Activated naive CD8-positive, alpha-beta T cell (primary cell): ENCODE data around the gene SLC13A2.

Experiments
- H3K27ac Mint-ChIP-seq: one replicate; pipeline ENCODE4 v1.8.0; 2021; ENCODE audit warnings: mixed read lengths
- H3K27me3 Mint-ChIP-seq: one replicate; pipeline ENCODE4 v1.8.0; 2021; ENCODE audit warnings: mixed read lengths
- H3K36me3 Mint-ChIP-seq: one replicate; pipeline ENCODE4 v1.8.0; 2021; ENCODE audit warnings: mixed read lengths
- H3K4me1 Mint-ChIP-seq: one replicate; pipeline ENCODE4 v1.8.0; 2021; ENCODE audit warnings: low read depth, mixed read lengths
- H3K4me3 Mint-ChIP-seq: one replicate; pipeline ENCODE4 v1.8.0; 2021; ENCODE audit warnings: mild to moderate bottlenecking, mixed read lengths
- H3K9me3 Mint-ChIP-seq: one replicate; pipeline ENCODE4 v1.8.0; 2021; ENCODE audit warnings: low read depth, mixed read lengths

SLC13A2 gene

DNA sequence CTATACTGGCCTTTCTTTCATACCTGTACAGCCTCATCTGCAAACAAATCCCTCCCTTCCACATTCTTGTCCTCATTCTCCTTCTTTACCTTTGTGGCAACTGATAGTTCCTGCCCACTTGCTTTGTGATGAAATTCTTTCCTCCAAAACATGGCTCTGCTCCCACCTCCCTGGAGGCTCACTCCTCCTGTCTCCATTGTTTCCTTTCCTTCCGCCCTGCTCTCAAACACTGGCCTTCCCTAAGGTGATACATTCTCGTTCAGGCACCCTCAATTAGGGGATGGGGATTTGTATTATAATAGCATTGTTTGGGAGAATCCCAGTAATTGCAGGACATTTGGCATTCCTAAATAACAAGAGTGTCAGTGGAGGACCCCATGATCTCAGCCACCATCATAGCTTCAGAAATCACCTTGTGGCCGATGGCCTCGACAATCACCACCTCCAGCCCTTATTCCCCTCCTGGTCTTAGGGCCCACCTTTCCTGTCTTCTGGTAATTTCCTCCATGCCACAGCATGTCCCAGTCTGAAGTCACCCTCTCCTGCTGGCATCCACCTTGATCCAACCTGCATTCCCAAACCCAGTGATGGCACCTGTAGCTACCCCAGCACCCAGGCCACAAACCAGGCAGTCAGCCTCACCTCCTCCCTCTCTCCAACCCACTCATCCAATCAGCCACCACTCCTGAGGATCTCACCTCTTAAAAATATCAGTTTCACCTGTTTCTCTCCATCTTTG lies 71.1 kb downstream of the SLC13A2 start:
- H3K9me3 Mint-ChIP-seq, result no peaks in the 10 kb centered on the region
- no peaks in the 10 kb centered on the region for H3K36me3 Mint-ChIP-seq
- peaks cover 18% of the 10 kb centered on the region for H3K4me1 Mint-ChIP-seq
- H3K27ac Mint-ChIP-seq, result no peak overlapping the region
- no peaks in the 10 kb centered on the region for H3K27me3 Mint-ChIP-seq
- no peak overlapping the region for H3K4me3 Mint-ChIP-seq

DNA sequence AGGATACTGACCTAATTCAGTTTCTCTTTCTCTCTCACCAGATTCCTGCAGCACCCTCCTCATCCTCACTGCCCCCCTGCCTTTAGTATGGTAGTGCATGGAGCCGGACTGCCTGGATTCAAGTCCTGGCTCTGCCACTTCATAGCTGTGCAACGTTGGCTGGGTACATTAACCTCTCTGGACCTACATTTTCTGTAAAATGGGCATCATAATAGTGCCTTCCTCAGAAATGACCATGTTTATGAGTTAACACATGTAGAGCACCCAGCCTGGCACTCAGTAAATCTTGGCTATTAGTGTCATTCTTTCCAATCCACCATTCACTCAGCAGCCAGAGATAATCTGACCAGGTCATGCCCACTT lies 71.7 kb downstream of the SLC13A2 start:
- Mint-ChIP-seq H3K36me3 (no peaks in the 10 kb centered on the region), H3K4me3 (no peak overlapping the region), H3K27ac (no peak overlapping the region), H3K27me3 (no peaks in the 10 kb centered on the region), H3K4me1 (peaks cover 24% of the 10 kb centered on the region), H3K9me3 (no peaks in the 10 kb centered on the region)

DNA sequence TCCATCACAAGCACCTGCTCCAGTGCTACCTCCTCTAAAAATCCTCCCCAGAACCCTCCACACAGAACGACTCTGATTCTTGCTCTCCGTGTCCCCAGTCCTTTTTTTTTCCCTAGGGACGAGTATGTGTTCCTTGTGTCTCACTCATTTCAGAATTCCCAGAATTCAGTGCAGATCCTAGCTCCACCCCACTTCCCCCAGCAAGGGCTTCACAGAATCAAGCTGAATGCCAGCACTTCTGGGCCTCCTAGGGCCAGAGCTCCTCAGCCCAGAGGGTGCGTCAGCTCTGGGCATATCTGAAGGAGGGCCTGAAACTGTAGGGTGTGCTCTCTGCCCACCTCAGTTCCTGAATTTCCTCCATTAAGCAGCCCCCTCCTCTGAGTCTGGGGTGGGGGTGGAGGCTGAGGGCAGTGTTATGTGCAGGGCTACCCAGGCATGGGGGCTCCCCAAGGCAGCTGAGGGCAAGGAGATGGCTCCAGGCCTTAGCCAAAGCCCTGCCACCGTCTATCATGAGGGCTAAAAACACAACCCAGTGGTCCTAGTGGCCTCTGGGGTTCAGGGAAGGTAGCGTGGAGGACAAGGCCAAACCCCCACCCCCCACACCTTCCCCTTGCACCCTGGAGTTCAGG lies 72.5 kb downstream of the SLC13A2 start:
- no peak overlapping the region for H3K4me3 Mint-ChIP-seq
- no peaks in the 10 kb centered on the region for H3K9me3 Mint-ChIP-seq
- peaks cover 32% of the 10 kb centered on the region for H3K4me1 Mint-ChIP-seq

DNA sequence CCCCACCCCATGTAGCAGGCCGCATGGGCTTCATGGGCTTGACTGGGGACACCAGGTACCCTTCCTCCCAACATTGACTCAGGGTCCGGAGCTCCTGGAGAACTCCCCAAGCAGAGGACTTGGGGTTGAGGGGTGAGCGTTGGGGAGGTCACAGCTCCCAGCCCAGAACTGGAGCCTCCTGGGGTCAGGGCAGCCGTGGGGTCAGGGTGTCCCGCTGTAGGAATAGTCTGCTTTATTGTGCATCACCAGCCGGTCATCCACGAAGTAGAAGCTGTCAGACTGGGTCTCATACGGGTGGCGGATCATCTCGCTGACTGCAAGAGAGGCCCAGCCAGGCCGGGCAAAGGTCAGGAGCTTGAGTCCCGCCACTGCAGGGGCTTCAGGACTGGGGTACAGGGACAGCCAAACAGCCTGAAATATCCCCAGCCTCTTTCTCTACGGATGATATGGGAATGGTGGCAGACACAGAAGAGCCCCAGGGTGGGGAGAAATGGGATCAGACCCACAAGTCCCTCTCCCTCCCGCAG lies 73.7 kb downstream of the SLC13A2 start:
- no peak overlapping the region for H3K27ac Mint-ChIP-seq
- H3K9me3 Mint-ChIP-seq, result no peaks in the 10 kb centered on the region
- H3K36me3 Mint-ChIP-seq, result no peaks in the 10 kb centered on the region
- H3K4me1 Mint-ChIP-seq, result peaks cover 42% of the 10 kb centered on the region
- peak overlapping the region; percentile 32 for H3K4me3 Mint-ChIP-seq
- no peaks in the 10 kb centered on the region for H3K27me3 Mint-ChIP-seq

More for the DNA sequence above, 72.5 kb downstream of the SLC13A2 start:
- Mint-ChIP-seq H3K36me3 (no peaks in the 10 kb centered on the region), H3K27me3 (no peaks in the 10 kb centered on the region), H3K27ac (no peak overlapping the region)
